ENCODE data around the gene MMEL1. TPM values are rescaled to one million over a fixed set of nuclear protein-coding genes. Genes with fewer than 3 reads are reported as not detected.

MMEL1 gene
- total and polyA plus RNA-seq, 2 experiments from 2014 or later, result 0.57 to 0.90 TPM

- no peak for TF ChIP-seq STAT1 (IDR thresholded peaks at IDR 0.05; ENCODE audit: unreplicated experiment)
- TF ChIP-seq ETS1 (IDR thresholded peaks at IDR 0.05), result no peak
- no peak for TF ChIP-seq CREB1 (CRISPR knock-in tag; IDR thresholded peaks at IDR 0.05; ENCODE audit: low read depth)
- no peak for TF ChIP-seq EZH2phosphoT487 (IDR thresholded peaks at IDR 0.05; ENCODE audit: unreplicated experiment)
- TF ChIP-seq, protein P1, sequence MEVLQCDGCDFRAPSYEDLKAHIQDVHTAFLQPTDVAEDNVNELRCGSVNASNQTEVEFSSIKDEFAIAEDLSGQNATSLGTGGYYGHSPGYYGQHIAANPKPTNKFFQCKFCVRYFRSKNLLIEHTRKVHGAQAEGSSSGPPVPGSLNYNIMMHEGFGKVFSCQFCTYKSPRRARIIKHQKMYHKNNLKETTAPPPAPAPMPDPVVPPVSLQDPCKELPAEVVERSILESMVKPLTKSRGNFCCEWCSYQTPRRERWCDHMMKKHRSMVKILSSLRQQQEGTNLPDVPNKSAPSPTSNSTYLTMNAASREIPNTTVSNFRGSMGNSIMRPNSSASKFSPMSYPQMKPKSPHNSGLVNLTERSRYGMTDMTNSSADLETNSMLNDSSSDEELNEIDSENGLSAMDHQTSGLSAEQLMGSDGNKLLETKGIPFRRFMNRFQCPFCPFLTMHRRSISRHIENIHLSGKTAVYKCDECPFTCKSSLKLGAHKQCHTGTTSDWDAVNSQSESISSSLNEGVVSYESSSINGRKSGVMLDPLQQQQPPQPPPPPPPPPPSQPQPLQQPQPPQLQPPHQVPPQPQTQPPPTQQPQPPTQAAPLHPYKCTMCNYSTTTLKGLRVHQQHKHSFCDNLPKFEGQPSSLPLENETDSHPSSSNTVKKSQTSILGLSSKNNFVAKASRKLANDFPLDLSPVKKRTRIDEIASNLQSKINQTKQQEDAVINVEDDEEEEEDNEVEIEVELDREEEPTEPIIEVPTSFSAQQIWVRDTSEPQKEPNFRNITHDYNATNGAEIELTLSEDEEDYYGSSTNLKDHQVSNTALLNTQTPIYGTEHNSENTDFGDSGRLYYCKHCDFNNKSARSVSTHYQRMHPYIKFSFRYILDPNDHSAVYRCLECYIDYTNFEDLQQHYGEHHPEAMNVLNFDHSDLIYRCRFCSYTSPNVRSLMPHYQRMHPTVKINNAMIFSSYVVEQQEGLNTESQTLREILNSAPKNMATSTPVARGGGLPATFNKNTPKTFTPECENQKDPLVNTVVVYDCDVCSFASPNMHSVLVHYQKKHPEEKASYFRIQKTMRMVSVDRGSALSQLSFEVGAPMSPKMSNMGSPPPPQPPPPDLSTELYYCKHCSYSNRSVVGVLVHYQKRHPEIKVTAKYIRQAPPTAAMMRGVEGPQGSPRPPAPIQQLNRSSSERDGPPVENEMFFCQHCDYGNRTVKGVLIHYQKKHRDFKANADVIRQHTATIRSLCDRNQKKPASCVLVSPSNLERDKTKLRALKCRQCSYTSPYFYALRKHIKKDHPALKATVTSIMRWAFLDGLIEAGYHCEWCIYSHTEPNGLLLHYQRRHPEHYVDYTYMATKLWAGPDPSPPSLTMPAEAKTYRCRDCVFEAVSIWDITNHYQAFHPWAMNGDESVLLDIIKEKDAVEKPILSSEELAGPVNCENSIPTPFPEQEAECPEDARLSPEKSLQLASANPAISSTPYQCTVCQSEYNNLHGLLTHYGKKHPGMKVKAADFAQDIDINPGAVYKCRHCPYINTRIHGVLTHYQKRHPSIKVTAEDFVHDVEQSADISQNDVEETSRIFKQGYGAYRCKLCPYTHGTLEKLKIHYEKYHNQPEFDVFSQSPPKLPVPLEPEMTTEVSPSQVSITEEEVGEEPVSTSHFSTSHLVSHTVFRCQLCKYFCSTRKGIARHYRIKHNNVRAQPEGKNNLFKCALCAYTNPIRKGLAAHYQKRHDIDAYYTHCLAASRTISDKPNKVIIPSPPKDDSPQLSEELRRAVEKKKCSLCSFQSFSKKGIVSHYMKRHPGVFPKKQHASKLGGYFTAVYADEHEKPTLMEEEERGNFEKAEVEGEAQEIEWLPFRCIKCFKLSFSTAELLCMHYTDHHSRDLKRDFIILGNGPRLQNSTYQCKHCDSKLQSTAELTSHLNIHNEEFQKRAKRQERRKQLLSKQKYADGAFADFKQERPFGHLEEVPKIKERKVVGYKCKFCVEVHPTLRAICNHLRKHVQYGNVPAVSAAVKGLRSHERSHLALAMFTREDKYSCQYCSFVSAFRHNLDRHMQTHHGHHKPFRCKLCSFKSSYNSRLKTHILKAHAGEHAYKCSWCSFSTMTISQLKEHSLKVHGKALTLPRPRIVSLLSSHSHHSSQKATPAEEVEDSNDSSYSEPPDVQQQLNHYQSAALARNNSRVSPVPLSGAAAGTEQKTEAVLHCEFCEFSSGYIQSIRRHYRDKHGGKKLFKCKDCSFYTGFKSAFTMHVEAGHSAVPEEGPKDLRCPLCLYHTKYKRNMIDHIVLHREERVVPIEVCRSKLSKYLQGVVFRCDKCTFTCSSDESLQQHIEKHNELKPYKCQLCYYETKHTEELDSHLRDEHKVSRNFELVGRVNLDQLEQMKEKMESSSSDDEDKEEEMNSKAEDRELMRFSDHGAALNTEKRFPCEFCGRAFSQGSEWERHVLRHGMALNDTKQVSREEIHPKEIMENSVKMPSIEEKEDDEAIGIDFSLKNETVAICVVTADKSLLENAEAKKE (CRISPR knock-in tag; IDR thresholded peaks at IDR 0.05), result no peak
- no peak for TF ChIP-seq ZNF331 (CRISPR knock-in tag; IDR thresholded peaks at IDR 0.05; ENCODE audit: low read depth)
- TF ChIP-seq, protein P2, sequence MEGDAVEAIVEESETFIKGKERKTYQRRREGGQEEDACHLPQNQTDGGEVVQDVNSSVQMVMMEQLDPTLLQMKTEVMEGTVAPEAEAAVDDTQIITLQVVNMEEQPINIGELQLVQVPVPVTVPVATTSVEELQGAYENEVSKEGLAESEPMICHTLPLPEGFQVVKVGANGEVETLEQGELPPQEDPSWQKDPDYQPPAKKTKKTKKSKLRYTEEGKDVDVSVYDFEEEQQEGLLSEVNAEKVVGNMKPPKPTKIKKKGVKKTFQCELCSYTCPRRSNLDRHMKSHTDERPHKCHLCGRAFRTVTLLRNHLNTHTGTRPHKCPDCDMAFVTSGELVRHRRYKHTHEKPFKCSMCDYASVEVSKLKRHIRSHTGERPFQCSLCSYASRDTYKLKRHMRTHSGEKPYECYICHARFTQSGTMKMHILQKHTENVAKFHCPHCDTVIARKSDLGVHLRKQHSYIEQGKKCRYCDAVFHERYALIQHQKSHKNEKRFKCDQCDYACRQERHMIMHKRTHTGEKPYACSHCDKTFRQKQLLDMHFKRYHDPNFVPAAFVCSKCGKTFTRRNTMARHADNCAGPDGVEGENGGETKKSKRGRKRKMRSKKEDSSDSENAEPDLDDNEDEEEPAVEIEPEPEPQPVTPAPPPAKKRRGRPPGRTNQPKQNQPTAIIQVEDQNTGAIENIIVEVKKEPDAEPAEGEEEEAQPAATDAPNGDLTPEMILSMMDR (conservative IDR thresholded peaks at IDR 0.05; ENCODE audit: low read depth in 2 of 2), result no peak
- TF ChIP-seq NANOG (IDR thresholded peaks at IDR 0.05; ENCODE audit: borderline replicate concordance), result no peak
- no peak for TF ChIP-seq EZH2 (IDR thresholded peaks at IDR 0.05; ENCODE audit: low read depth, unreplicated experiment)
- TF ChIP-seq, protein P3, sequence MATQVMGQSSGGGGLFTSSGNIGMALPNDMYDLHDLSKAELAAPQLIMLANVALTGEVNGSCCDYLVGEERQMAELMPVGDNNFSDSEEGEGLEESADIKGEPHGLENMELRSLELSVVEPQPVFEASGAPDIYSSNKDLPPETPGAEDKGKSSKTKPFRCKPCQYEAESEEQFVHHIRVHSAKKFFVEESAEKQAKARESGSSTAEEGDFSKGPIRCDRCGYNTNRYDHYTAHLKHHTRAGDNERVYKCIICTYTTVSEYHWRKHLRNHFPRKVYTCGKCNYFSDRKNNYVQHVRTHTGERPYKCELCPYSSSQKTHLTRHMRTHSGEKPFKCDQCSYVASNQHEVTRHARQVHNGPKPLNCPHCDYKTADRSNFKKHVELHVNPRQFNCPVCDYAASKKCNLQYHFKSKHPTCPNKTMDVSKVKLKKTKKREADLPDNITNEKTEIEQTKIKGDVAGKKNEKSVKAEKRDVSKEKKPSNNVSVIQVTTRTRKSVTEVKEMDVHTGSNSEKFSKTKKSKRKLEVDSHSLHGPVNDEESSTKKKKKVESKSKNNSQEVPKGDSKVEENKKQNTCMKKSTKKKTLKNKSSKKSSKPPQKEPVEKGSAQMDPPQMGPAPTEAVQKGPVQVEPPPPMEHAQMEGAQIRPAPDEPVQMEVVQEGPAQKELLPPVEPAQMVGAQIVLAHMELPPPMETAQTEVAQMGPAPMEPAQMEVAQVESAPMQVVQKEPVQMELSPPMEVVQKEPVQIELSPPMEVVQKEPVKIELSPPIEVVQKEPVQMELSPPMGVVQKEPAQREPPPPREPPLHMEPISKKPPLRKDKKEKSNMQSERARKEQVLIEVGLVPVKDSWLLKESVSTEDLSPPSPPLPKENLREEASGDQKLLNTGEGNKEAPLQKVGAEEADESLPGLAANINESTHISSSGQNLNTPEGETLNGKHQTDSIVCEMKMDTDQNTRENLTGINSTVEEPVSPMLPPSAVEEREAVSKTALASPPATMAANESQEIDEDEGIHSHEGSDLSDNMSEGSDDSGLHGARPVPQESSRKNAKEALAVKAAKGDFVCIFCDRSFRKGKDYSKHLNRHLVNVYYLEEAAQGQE (IDR thresholded peaks at IDR 0.05; ENCODE audit: unreplicated experiment), result no peak
- TF ChIP-seq POLR2AphosphoS5 (IDR thresholded peaks at IDR 0.05; ENCODE audit: low read depth), result no peak
- TF ChIP-seq JUNB (IDR thresholded peaks at IDR 0.05; ENCODE audit: unreplicated experiment), result no peak
- TF ChIP-seq ZNF114 (CRISPR knock-in tag; IDR thresholded peaks at IDR 0.05), result no peak
- Histone ChIP-seq H3K79me2 (replicated peaks; ENCODE audit: insufficient read depth) (no peaks in the 10 kb centered on the region), H2AFZ (no peak overlapping the region), H3K9me2 (ENCODE audit: insufficient read depth) (no peaks in the 10 kb centered on the region), H3K4me3 (no peak overlapping the region), H3K4me1 (ENCODE audit: insufficient read depth) (no peaks in the 10 kb centered on the region), H3K27me3 (ENCODE audit: insufficient read depth) (no peaks in the 10 kb centered on the region), H3K27ac (ENCODE audit: low read depth) (no peak overlapping the region), H3K4me2 (no peak overlapping the region), H4K20me1 (replicated peaks; ENCODE audit: insufficient read depth) (no peaks in the 10 kb centered on the region), H3F3A (replicated peaks; ENCODE audit: low read depth) (no peaks in the 10 kb centered on the region), H3K36me3 (ENCODE audit: insufficient read depth) (no peaks in the 10 kb centered on the region)
- Mint-ChIP-seq H3K27me3 (ENCODE audit: insufficient read depth, low read depth, poor library complexity) (peaks cover 13% of the 10 kb centered on the region), H3K4me3 (no peak overlapping the region), H3K4me1 (peaks cover 5% of the 10 kb centered on the region), H3K36me3 (ENCODE audit: low read depth) (no peaks in the 10 kb centered on the region; the same call in 2 of the 3 replicates), H3K27ac (no peak overlapping the region), H3K9me3 (no peaks in the 10 kb centered on the region)
- DNase-seq (ENCODE audit: low spot score) (no peak), ATAC-seq (no peak)
These were observed 71.4 kb downstream of the MMEL1 start for GRCh38 chr1:2561446-2561845.

Data from GM23338 (cell line).